Stimulated activated CD4-positive, alpha-beta T cell treated with anti-CD3 and anti-CD28 coated beads, Interleukin-2, amount 100 ng/mL, for 24 hours (primary cell): ENCODE data around the gene SUPT4H1.

Experiments
- DNase-seq, 2 donors: peaks; one replicate each; pipeline ENCODE4 v3.0.0-alpha.2; 2020

Gene SUPT4H1

GRCh38 chr17:58328195-58329034, 23.6 kb downstream of the SUPT4H1 start, which contains the start of gene TSPOAP1:
Gene TSPOAP1, minus strand, starts transcription at chr17:58328795. Its CDS starts 875 bp downstream, at chr17:58327920.
- peak; percentile 85 to 90 for DNase-seq

DNA sequence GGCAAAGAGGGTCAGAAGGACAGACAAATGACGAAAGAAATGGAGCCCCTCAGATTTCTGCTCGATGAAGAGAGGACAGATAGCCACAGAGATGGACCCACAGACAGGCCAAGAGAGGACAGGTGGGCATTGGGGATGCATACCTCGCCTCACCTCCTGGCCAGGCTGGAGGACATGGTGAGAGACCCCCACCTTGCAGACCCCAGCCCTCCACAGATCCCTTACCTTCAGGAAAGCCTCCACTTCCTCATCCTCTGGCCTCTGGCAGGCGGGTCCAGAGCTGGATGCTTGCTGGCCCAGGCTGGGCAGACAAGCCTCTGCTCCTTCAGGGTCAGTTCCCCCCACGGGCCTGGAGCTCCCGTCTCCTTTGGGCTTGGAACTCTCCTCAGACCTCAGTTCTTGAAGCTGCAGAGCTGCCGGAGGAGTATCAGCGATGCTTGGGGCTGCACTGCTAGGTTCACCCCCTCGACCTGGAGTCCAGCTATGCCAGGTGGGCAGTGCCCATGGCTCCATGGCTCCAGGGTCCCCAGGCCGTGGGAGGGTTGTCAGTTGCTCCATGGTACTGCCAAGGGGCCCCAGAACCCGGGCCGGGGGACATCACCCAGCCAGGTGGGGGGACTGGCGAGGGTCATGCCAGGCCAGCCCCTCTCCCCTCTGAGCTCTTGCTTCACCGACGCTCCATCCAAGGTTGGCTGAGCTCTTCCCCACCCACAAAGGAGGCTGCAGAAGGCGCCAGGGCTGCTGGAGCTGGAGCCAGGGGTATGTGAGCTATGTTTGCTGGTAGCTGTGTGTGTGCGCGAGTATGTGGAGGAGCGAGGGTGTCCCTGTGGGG, 24.4 kb downstream of the SUPT4H1 start:
- DNase-seq = peak in 1 of 2 donors; percentile 78

DNA sequence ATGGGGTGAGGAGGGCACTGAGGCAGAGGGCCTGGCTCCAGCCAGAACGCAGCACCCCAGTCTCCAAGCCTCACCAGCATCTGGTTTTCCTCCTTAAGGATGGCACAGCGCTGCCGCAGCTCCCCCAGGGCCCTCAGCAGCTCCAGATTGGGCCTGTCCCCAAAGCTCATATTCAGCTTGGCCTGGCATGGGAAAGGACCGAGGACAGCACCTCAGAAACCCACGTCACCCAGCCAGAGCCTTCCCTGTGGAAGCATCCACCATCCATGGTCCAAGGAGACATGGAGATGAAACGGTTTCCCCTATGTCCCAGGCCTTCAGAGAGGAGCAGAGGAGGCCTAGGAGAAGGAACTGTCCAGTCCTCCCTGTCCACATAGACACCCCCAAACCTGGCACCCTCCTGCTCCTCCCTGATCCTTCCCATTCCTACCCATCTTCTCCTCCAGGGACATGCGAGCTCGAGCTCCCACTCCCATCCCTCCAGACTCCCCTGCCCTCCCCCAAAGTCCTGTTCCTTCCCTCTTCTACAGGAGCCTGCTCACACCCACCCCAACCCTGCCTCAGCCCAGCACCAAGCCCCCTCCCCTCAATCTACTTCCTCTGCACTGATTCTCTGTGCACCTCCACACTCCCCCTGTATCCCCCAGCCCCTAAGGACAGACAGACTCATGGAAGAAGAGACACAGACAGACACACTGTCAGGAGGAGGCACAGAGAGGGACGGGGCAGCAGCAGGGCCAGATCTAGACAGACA, 25.2 kb downstream of the SUPT4H1 start:
- DNase-seq = peak in 1 of 2 donors; percentile 37

GRCh38 chr17:58325976-58326468, 26.0 kb downstream of the SUPT4H1 start:
- DNase-seq = no peak

DNA sequence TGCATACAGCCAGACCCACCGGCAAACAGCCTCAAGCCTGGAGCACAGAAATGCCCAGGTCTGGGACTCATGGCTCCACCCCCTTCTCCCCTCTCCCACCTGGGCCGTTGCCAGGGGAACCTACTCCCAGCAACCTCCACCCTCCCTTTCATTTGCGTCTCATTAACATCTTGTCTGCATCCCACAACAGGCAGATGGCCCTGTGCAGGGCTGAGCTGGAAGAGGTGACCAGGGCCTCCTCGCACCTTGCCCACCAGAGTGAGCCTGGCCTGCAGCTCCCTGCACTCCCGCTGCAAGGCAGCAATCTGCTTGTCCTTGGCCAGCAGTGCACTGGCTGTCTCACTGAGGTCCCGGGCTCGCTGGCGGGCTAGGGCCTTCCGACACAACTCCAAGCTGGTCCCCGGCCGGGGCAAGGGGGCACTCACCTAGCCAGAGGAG, 26.7 kb downstream of the SUPT4H1 start:
- no peak for DNase-seq

- DNase-seq = no peak
Observed at GRCh38 chr17:58324409-58325288, 27.4 kb downstream of the SUPT4H1 start.

DNA sequence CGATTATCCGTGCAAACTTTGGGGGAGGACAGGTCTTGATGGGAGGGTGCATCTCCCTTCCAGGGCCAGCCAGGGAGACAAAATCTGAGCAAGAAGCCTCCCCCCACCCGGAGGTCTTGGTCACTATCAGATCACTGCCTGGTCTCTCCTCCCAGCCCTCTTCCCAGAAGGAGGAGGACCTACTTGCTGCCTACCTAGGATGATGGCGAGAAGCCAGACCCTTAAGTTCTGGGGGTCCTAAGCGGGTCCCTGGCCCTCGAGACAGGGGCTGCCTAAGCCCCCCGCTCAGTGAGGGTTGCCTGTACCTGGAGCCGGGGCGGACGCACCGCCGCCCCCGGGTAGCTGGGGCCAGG, 28.0 kb downstream of the SUPT4H1 start:
- no peak for DNase-seq

- DNase-seq = no peak
Observed at GRCh38 chr17:58323366-58324055, 28.5 kb downstream of the SUPT4H1 start.

GRCh38 chr17:58322581-58323185, 29.3 kb downstream of the SUPT4H1 start:
- DNase-seq = no peak

DNA sequence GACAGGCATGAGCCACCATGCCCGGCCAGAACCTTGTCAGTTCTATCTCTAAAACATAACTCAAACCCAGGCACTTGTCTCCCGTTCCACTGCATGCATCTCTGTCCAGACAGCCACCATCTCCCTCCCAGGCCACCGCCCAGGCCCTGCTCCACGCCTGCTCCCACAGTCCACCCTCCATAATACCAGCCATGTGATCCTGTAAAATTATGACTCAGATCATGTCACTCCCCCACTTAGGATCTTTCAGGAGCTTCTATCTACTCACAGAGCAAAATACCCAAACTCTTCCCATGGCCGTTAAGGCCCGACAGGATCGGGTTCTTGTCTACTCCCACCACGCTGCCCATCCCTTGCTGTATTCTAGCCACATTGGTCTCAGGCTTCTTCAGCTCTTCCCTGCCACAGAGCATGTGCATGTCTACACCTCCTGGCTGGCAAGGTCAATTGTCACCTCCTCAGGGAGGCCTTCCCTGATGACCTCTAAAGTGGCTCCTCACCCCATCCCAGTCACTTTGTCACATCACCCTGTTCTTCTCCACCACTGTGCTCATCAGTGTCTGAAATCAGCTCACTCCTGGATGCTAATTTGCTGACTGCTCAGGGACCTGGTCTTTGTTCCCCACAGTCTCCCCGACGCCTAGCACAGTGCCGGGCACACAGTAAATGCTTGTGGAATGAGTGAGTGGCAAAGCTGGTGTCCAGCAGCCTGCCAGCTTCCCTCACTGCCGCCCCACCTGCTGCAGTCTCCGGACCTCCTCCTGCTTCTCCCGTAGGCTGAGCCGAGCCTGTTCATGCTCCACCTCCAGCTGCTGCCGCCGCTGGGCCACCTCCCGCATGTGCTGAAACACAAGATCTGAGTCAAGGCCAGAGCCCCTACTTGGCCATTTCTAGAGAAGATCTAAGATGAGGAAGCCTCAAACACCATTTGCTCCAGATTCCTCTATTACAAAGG, 30.2 kb downstream of the SUPT4H1 start:
- no peak for DNase-seq

DNA sequence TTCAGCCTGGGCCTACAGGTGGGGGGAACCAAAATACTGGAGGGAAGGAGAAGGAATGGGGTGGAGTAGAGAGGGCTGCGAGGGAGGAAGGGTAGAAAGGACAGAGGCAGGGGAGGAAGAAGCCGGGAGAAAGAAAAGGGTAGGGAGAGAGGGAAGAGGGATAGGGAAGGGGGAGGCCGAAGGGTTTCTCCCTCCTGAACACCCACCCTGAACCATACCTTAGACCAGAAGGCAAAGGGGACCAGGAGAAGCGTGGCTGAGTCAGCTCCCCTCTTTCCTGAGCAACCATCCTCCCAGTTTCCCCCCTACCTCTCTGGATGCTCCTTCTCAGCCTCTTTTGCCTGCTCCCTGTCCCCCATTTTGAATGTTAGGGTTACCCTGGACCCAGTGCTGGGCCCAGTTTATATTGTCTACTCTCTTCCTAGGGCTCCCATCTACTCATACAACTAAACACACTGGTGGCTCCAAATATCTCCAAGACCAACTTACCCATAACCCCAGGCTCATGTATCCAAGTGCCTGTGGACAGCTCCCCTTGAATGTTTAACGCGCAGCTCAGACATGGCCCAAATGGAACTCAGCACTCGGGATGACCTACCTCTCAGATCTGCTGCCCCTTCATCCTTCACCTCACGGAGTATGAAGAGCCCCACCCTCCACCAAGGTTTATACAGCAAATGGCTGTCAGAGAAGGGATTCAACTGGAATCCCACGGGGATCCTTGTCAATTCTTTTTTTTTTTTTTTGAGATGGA, 31.3 kb downstream of the SUPT4H1 start:
- DNase-seq = no peak

DNA sequence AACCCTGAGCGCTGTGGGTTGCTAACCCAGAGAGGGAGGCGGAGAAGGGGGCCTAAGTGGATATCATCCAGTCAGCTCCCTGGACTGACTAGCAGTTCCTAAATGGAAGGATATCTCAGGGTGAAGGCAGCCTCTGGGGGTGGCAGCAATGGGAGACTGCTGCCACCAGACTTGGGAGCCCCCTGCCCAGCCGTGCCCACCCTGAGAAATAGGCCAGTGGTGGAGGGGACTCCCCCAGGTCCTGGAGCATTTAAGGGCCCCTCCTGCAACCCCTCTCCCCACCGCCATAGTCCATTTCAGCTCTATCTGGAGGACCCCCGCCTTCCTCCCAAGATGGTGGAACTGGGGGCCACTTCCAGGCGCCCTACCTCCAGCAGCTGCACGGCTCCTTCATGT, 31.8 kb downstream of the SUPT4H1 start:
- no peak for DNase-seq

DNA sequence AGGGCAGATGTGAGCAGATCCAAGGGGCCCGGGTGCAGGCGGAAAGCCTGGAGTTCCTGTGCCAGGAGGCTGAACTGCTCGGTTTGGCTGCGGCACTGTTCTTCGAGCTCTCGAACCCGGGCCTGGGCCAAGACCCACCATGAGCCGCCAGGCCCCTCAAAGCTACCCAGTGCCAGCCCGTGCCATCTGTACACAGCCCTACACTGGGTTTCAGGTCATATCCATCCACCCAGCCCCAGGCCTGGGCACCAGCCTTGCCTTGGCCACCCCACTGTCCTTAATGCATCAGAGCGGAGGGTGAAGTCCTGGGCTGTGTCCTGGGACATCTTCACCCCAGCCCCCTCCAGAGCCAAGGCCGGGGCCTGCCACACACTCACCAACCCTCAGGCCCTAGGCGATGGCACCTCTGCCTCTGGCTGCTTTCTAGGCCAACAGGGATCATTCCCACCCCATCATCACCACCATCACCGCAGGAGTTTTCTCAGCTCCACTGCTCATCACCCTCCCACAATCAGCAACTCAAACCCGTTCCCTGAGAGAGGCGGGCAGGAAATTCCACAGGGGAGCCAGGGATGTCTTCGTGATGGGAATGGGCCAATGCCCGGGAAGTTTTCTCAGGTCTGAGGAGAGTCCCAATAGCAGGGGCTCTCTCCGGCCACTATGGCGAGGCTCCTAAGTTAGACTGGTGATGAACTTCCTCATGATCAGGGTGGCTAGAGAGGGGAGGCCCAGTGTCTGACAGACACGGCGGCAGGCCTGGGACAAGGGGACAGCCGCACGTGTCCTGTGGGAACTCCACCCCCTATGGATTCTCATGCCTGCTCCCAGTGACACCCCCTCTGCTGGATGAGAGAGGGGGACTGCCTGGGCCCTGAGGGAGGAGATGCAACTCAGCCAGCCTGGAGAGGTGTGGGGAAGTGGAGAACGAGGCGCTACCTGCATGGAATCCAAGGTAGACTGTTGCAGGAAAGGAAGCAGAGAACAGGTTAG, 32.5 kb downstream of the SUPT4H1 start:
- DNase-seq = no peak

GRCh38 chr17:58318627-58319172, 33.3 kb downstream of the SUPT4H1 start:
- DNase-seq = no peak

DNA sequence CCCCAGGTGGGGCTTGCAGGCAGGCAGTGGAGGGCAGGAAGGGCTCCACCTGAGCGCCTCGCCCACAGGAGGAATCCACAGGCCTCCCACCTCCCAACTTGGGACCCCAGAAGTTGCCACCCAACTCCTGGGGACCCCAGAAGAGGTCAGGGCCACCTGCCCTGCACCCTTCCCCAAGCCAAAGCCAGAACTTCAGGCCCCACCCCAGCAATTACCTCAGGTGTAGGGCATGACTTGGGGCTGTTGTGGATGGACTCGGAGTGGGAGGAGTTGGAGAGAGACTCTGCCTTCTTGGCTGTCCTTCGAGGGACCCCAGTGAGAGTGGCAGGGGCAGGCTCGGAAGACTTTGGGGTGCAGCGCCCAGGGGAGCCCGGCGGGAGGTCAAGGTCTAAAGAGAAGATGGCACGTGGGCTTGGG, 33.9 kb downstream of the SUPT4H1 start:
- DNase-seq = peak in 1 of 2 donors; percentile 16

DNA sequence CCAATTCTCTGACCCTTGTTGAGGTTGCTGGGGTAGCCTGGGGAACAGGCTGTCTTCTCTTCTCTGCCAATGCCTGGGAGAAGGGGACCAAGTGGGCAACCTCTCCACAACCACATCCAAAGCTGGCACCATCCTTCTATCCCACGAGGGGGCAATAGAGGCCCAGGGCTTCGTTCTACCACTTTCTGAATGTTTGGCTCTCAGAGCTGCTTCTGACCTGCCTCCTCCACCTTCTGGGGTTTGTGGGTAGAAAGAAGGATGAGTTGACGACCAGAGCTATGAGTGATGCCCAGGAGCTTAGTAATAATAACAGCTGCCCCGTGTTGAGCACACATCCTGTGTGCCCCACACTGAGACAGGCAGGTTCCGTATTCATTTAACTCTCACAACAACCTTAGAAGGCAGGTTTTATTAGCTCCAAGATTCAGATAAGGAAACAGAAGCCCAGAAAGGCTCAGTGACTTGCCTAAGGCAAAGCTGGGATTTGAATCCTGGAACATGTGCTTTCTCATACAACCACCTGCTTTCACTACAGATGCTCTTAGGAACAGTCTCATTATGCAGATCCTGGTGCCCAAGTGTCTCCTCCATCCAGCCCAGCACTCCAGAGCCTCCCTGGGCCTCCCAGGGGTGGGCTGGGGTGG, 34.5 kb downstream of the SUPT4H1 start:
- peak; percentile 67 to 76 for DNase-seq
